OCI-LY7 (cell line): ENCODE results near the gene CDH2. TPM values are rescaled to one million over a fixed set of nuclear protein-coding genes. Genes with fewer than 3 reads are reported as not detected.

Experiments
- BruUV-seq: library from RNA; stranded (reverse); fragments of 400-500 nt; replicated peaks from 2 replicates; lab custom pipeline; 2021; lab: Mats Ljungman, UMichigan
- CTCF ChIA-PET: fragments of 300-600 bp; sonication (Branson Sonifier 250); formaldehyde crosslinking; loops from one replicate; lab custom pipeline; 2022; ENCODE audit warnings: antibody characterized with exemption; ENCODE audit not compliant: unreplicated experiment; lab: Charles Lee
- POLR2A ChIA-PET: fragments of 300-600 bp; sonication (Branson Sonifier 250); formaldehyde crosslinking; loops from one replicate; lab custom pipeline; 2022; ENCODE audit warnings: antibody characterized with exemption; lab: Charles Lee
- DNase-seq: peaks from one replicate; pipeline ENCODE4 v3.0.0-alpha.2; 2015; ENCODE audit warnings: low spot score
- H2AFZ ChIP-seq: fragments of 200-600 bp; sonication (generic), shearing (Covaris generic); 2 replicates; pipeline ENCODE4 v1.6.1; 2014; ENCODE audit warnings: mild to moderate bottlenecking, antibody characterized with exemption, low read length, moderate library complexity
- H3K27ac ChIP-seq: fragments of 200-600 bp; sonication (generic); 2 replicates; pipeline ENCODE4 v1.5.1; 2014; ENCODE audit warnings: mixed run types, low read depth, mild to moderate bottlenecking, moderate library complexity, low read length, inconsistent platforms; ENCODE audit not compliant: poor library complexity, severe bottlenecking
- H3K36me3 ChIP-seq: fragments of 200-600 bp; sonication (generic); 2 replicates; pipeline ENCODE4 v1.6.1; 2014; ENCODE audit warnings: mild to moderate bottlenecking, antibody characterized with exemption, low read length, moderate library complexity, mixed read lengths; ENCODE audit not compliant: insufficient read depth
- H3K4me1 ChIP-seq: fragments of 200-600 bp; sonication (generic); 2 replicates; pipeline ENCODE4 v1.5.1; 2014; ENCODE audit warnings: mild to moderate bottlenecking, low read length; ENCODE audit not compliant: insufficient read depth, poor library complexity, severe bottlenecking
- H3K4me2 ChIP-seq: fragments of 200-600 bp; sonication (generic); 2 replicates; pipeline ENCODE4 v1.6.1; 2014; ENCODE audit warnings: mild to moderate bottlenecking, low read length
- H3K4me3 ChIP-seq: fragments of 200-600 bp; sonication (generic); 2 replicates; pipeline ENCODE4 v1.5.1; 2014; ENCODE audit warnings: mild to moderate bottlenecking, low read depth, low read length; ENCODE audit not compliant: poor library complexity, severe bottlenecking
- H3K79me2 ChIP-seq: fragments of 200-600 bp; sonication (generic); 2 replicates; pipeline ENCODE4 v1.6.1; 2016; ENCODE audit warnings: low read depth, mild to moderate bottlenecking, low read length, moderate library complexity, mixed read lengths; ENCODE audit not compliant: insufficient read depth
- H3K9me2 ChIP-seq: fragments of 200-600 bp; sonication (generic); 2 replicates; pipeline ENCODE4 v1.6.1; 2016; ENCODE audit warnings: mild to moderate bottlenecking, low read length, mixed read lengths; ENCODE audit not compliant: insufficient read depth
- H3K9me3 ChIP-seq: fragments of 200-600 bp; sonication (generic); 2 replicates; pipeline ENCODE4 v1.6.1; 2014; ENCODE audit warnings: mild to moderate bottlenecking, mixed run types, low read length, mixed read lengths
- H4K20me1 ChIP-seq: fragments of 200-600 bp; sonication (generic); 2 replicates; pipeline ENCODE4 v1.6.1; 2014; ENCODE audit warnings: mild to moderate bottlenecking, antibody characterized with exemption, low read length, moderate library complexity, mixed read lengths; ENCODE audit not compliant: insufficient read depth
- EZH2phosphoT487 ChIP-seq: fragments of 200-600 bp; sonication (generic); IDR thresholded peaks from 2 replicates; pipeline ENCODE4 v1.6.1; 2018; ENCODE audit warnings: low read depth, borderline replicate concordance, mild to moderate bottlenecking, mixed run types, antibody characterized with exemption, low read length, moderate library complexity, mixed read lengths
- intact Hi-C: fragments of 100-400 bp; cut with micrococcal nuclease; formaldehyde crosslinking; loops from one replicate; pipeline ENCODE4 v1.10.0; 2022; ENCODE audit not compliant: unreplicated experiment
- total RNA-seq, 2 experiments: library from RNA; depleted of rRNA in 1 of 2; stranded (reverse); fragments of >200 nt in 1 of 2; shearing (Covaris generic) in 1 of 2; gene quantifications; 2 replicates each; pipeline ENCODE4 v1.2.3, GENCODE V29; 2014 to 2022
- TF ChIP-seq, protein P1 (sequence below): fragments of 200-600 bp; sonication (generic); conservative IDR thresholded peaks from 2 replicates; pipeline ENCODE4 v1.5.1; 2014; ENCODE audit warnings: mild to moderate bottlenecking, antibody characterized with exemption, low read length, moderate library complexity, mixed read lengths

The CDH2 gene
- total RNA-seq, 2 experiments from 2014 or later: not detected

DNA sequence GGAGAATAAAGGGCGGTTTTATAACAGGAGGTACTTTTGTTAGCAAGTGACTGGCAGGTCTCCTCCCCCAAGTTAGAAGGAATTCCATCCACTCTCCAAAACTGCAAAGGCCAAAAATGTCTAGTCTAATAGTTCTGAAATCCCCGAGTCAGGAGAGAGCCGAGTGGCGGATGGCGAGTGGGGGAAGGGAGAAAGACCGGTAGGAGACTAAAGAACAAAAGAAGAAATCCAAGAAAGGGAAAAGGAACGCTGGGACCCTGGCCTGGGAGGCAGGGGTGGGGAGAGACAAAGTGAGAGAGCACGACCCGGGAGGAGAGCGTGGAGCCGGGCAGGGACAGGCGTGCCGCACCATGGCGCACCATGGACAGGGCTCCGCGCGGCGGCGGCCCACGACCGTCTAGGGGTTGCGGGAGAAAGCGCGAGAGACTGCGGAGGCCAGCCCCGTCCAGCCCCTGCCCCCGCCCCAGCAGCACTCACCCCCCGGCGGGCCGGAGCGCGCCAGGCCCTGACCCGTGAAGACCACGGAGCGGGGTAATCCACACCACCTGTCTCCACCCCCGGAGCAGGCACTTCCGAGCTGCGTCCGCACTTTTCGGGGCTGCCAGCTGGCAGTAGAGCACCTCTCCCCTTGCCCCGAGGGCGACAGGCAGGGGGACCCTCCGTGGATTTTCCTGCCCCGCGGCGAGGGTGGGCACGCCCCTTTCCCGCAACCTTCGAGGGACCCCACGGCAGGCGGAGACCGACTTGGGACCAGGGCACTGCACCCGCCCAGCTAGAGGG is 1.6 kb downstream of the CDH2 start:
- H3K4me1 ChIP-seq: no peaks in the 10 kb centered on the region
- H3K9me3 ChIP-seq: no peaks in the 10 kb centered on the region
- intact Hi-C loops: no loop called here
- no peaks in the 10 kb centered on the region for H3K36me3 ChIP-seq
- POLR2A ChIA-PET: no interaction called here
- H3K4me2 ChIP-seq: no peak overlapping the region
- H3K79me2 ChIP-seq: no peaks in the 10 kb centered on the region
- no peak overlapping the region for H2AFZ ChIP-seq
- DNase-seq: no peak
- BruUV-seq: no TSS peak
- H3K27ac ChIP-seq: no peak overlapping the region
- no peak overlapping the region for H3K4me3 ChIP-seq
- H4K20me1 ChIP-seq: no peaks in the 10 kb centered on the region
- TF ChIP-seq, protein P1, sequence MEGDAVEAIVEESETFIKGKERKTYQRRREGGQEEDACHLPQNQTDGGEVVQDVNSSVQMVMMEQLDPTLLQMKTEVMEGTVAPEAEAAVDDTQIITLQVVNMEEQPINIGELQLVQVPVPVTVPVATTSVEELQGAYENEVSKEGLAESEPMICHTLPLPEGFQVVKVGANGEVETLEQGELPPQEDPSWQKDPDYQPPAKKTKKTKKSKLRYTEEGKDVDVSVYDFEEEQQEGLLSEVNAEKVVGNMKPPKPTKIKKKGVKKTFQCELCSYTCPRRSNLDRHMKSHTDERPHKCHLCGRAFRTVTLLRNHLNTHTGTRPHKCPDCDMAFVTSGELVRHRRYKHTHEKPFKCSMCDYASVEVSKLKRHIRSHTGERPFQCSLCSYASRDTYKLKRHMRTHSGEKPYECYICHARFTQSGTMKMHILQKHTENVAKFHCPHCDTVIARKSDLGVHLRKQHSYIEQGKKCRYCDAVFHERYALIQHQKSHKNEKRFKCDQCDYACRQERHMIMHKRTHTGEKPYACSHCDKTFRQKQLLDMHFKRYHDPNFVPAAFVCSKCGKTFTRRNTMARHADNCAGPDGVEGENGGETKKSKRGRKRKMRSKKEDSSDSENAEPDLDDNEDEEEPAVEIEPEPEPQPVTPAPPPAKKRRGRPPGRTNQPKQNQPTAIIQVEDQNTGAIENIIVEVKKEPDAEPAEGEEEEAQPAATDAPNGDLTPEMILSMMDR: no peak
- TF ChIP-seq EZH2phosphoT487: no peak
- H3K9me2 ChIP-seq: no peaks in the 10 kb centered on the region
- CTCF ChIA-PET: no interaction called here

DNA sequence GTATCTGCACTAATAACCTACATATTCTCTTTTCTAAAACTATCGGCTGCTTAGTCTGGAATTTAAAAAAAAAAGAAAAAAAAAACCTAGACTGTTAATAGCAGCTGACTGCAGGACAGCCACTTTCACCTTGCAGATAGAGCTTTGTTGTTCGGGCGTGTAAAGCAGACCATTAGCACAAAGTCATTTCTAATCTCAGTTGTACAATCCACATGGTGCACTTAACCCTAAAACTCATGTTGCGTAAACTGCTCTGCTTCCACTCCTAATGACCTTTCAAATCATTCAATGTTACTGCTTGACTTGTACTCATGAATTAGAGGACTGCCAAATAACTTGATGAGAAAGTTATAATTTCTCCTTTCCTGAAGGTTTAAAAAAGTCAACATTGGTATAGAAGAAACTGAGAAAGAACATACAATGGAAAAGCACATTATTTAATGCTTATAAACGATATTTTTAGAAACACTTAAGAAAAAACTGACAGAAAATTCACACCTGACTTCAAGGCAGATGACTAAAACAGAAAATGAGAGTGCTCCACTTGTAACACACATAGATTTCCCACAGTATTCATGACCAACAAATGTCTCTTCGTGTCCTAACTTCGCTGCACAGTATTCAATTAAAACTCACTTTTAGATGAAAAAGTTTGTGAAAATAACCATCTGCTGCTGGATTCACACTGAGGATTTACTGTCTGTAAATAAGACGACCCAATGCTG is 2.6 kb downstream of the CDH2 start:
- H3K4me3 ChIP-seq: no peak overlapping the region
- ChIA-PET POLR2A (interaction anchor here (0.6 kb wide), 1 partner anchor 122 kb away, joined by 3 read pairs; no protein-coding TSS in a partner anchor), CTCF (no interaction called here)
- H4K20me1 ChIP-seq: no peaks in the 10 kb centered on the region
- H3K79me2 ChIP-seq: no peaks in the 10 kb centered on the region
- no peak for DNase-seq
- H3K4me1 ChIP-seq: no peaks in the 10 kb centered on the region
- TF ChIP-seq, protein P1: no peak
- no peak for TF ChIP-seq EZH2phosphoT487
- H2AFZ ChIP-seq: no peak overlapping the region
- H3K4me2 ChIP-seq: no peak overlapping the region
- no peaks in the 10 kb centered on the region for H3K36me3 ChIP-seq
- H3K9me2 ChIP-seq: no peaks in the 10 kb centered on the region
- H3K27ac ChIP-seq: no peak overlapping the region
- H3K9me3 ChIP-seq: no peaks in the 10 kb centered on the region
- intact Hi-C loops: no loop called here
- no TSS peak for BruUV-seq
